Measurements from ENCODE around the gene PHTF2. TPM values are rescaled to one million over a fixed set of nuclear protein-coding genes. Genes with fewer than 3 reads are reported as not detected.

The PHTF2 gene
- total and polyA plus RNA-seq, 10 of the 15 experiments (the other 5 are each of a cell fraction or from before 2014, with no cell fraction given): 12.9 to 41.8 (median 27.0) TPM

DNA sequence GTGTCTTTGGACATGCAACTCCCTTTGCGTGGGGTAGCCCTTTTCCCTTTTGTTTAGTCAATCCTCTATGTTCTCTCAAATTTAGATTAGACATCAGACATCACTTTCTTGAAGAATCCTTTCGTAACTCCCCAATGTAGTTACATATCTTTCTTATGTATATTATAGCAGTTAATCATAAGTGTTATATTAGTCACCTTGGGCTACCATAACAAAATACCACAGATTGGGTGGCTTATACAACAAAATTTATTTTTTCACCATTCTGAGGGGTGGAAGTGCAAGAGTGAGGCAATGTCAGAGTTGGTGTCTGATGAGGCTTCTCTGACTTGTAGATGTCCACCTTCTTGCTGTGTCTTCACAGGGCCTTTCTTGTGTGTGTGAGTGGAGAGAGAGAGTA, 105.7 kb downstream of the PHTF2 start:
- CTCF ChIA-PET: interaction anchor here (1.4 to 1.6 kb wide), 3 partner anchors 8 to 246 kb away, joined by 3 to 5 read pairs (median 3); no protein-coding TSS in a partner anchor
- in situ Hi-C loops (cut with MboI): no loop called here
- ATAC-seq: no peak
- H3K27me3 ChIP-seq (replicated peaks in 1 of 2; ENCODE audit: control insufficient read depth in 2 of 2, insufficient read depth in 2 of 2, low read length in 1 of 2): no peaks in the 10 kb centered on the region
- POLR2A ChIA-PET: no interaction called here
- H3K4me1 ChIP-seq (ENCODE audit: control insufficient read depth, insufficient read depth, low read length): peaks cover 15% of the 10 kb centered on the region
- H3K27ac ChIP-seq (ENCODE audit: control insufficient read depth, insufficient read depth): no peak overlapping the region
- H3K9ac ChIP-seq (ENCODE audit: control insufficient read depth, insufficient read depth, low read length): no peak overlapping the region
- no TSS peak for BruUV-seq (replicated peaks)
- TF ChIP-seq, protein P1, sequence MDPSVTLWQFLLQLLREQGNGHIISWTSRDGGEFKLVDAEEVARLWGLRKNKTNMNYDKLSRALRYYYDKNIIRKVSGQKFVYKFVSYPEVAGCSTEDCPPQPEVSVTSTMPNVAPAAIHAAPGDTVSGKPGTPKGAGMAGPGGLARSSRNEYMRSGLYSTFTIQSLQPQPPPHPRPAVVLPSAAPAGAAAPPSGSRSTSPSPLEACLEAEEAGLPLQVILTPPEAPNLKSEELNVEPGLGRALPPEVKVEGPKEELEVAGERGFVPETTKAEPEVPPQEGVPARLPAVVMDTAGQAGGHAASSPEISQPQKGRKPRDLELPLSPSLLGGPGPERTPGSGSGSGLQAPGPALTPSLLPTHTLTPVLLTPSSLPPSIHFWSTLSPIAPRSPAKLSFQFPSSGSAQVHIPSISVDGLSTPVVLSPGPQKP (IDR thresholded peaks at IDR 0.05; ENCODE audit: low read depth, low read length): no peak
- TF ChIP-seq EED (IDR thresholded peaks at IDR 0.05; ENCODE audit: low read depth): no peak
- TF ChIP-seq SIX5 (IDR thresholded peaks at IDR 0.05; ENCODE audit: low read depth, low read length, severe bottlenecking): no peak
- TF ChIP-seq ESRRA (IDR thresholded peaks at IDR 0.05; ENCODE audit: low read length): no peak
- no peak for TF ChIP-seq RAD21 (IDR thresholded peaks at IDR 0.05; ENCODE audit: insufficient read depth, low read depth, low read length)
- no peak for TF ChIP-seq MYC (IDR thresholded peaks at IDR 0.05; ENCODE audit: insufficient read depth, insufficient read length, insufficient replicate concordance, low read length, severe bottlenecking)
- no peak for TF ChIP-seq TCF3 (IDR thresholded peaks at IDR 0.05; ENCODE audit: borderline replicate concordance, insufficient read depth, low read depth, low read length)
- no peak for TF ChIP-seq POLR2AphosphoS2 (IDR thresholded peaks at IDR 0.05; ENCODE audit: low read depth, low read length)
- TF ChIP-seq RAD51 (IDR thresholded peaks at IDR 0.05): no peak
- no peak for TF ChIP-seq SPI1 (IDR thresholded peaks at IDR 0.05; ENCODE audit: borderline replicate concordance, insufficient read depth, low read depth, low read length)
- intact Hi-C loops (cut with micrococcal nuclease; ENCODE audit: unreplicated experiment): no loop called here
- peaks cover 2 to 9% of the 10 kb centered on the region in 2 experiments; a peak in 3 of 4 replicates for H3K36me3 ChIP-seq (ENCODE audit: control insufficient read depth in 2 of 2, insufficient read depth in 2 of 2, low read length in 1 of 2)
- WGBS (ENCODE audit: insufficient coverage, insufficient replicate concordance, low lambda C conversion rate, missing lambda C conversion rate): 97% methylated on average over 2 of the region's 2 CpGs
- DNase-seq (ENCODE audit: low read depth, low spot score): no peak
- no peak for FAIRE-seq
- SMC1A ChIA-PET (ENCODE audit: uncharacterized antibody, unreplicated experiment): interaction anchor here (0.7 to 2.0 kb wide), 6 partner anchors 10 to 246 kb away, joined by 3 to 7 read pairs (median 4); no protein-coding TSS in a partner anchor
- no peak overlapping the region for H3K4me2 ChIP-seq (ENCODE audit: control insufficient read depth, insufficient read depth)
- H3K4me3 ChIP-seq: no peak overlapping the region
- H4K20me1 ChIP-seq (ENCODE audit: control insufficient read depth, insufficient read depth): no peaks in the 10 kb centered on the region
- H3K79me2 ChIP-seq (ENCODE audit: control insufficient read depth, insufficient read depth, low read length): no peaks in the 10 kb centered on the region; the same call in 1 of the 2 replicates
- RAD21 ChIA-PET (ENCODE audit: unreplicated experiment): interaction anchor here (1.2 kb wide), 1 partner anchor 253 kb away, joined by 4 read pairs; no protein-coding TSS in a partner anchor
- no peak overlapping the region for H2AFZ ChIP-seq (ENCODE audit: control insufficient read depth, low read depth, low read length)
- H3K9me3 ChIP-seq (replicated peaks; ENCODE audit: control insufficient read depth, insufficient read depth, low read length): no peaks in the 10 kb centered on the region
